Measurements from ENCODE around the gene ITLN1.

ITLN1 gene

DNA sequence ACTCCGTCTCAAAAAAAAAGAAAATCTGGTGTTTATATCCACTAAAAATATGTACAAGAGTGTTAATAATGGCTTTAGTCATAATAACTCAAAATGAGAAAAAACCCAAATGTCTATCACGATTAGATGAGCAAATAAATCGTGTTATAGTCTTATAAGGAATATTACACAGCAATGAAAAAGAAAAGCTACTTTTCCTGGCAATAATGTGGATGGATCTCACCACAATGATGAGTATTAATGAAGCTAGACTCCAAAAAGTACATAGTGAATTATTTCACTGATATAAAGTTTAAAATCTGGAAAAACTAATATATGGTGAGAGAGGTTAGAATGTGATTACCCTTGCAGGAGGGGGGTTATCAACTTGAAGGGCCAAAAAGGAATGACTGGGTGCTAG, 32.0 kb downstream of the ITLN1 start:
- DNase-seq = no peak

- DNase-seq = no peak
Observed at GRCh38 chr1:160850993-160851392, 34.0 kb downstream of the ITLN1 start.

- DNase-seq = no peak
Observed at GRCh38 chr1:160850541-160850940, 34.4 kb downstream of the ITLN1 start.

DNA sequence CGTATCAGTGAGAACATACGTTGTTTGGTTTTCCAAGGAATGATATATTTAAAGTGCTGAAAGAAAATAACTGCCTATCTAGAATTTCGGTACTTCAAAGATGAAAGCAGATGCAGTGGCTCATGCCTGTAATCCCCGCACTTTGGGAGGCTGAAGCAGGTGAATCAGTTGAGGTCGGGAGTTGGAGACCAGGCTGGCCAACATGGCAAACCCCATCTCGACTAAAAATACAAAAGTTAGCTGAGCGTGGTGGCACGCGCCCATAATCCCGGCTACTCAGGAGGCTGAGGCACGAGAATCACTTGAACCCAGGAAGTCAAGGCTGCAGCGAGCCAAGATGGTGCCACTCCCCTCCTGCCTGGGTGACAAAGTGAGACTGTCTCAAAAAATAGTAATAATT, 38.7 kb downstream of the ITLN1 start:
- DNase-seq = no peak

- DNase-seq = no peak
Observed at GRCh38 chr1:160844447-160845232, 40.3 kb downstream of the ITLN1 start.

- DNase-seq = no peak
Observed at GRCh38 chr1:160841079-160841478, 43.9 kb downstream of the ITLN1 start.

GRCh38 chr1:160839746-160840145, 45.2 kb downstream of the ITLN1 start:
- DNase-seq = no peak

- DNase-seq = no peak
Observed at GRCh38 chr1:160838888-160839287, 46.1 kb downstream of the ITLN1 start.

DNA sequence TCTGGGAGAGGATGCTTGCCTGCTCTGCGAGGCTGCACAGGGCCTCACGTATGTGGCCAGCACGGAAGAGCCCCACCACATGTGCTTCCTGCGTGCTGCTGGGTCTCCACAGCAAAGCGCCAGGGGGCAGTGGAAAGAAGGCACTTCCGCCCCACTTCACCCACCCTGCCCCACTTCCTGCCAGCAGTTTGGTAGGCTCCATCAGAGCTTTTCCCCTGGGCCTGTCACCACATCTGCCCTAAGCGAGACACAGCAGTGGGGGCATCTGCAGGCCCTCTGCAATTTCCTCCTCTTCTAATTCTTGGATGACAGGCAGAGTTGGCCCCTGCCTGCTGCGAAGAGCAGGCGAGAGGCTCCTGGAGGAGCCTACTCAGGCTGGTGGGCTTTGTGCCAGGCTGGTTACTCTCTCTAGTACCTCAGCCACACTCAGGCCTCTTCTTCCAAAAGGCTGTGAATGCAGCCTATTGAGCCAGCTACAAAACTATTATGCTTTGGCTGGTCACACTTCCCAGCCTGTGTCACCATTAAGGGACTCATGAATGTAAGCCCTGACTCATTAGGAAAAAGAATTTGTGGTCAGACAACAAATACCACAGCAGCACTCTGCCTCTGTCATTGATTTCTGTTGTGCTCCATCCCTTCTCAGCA, 47.3 kb downstream of the ITLN1 start:
- no peak for DNase-seq

DNA sequence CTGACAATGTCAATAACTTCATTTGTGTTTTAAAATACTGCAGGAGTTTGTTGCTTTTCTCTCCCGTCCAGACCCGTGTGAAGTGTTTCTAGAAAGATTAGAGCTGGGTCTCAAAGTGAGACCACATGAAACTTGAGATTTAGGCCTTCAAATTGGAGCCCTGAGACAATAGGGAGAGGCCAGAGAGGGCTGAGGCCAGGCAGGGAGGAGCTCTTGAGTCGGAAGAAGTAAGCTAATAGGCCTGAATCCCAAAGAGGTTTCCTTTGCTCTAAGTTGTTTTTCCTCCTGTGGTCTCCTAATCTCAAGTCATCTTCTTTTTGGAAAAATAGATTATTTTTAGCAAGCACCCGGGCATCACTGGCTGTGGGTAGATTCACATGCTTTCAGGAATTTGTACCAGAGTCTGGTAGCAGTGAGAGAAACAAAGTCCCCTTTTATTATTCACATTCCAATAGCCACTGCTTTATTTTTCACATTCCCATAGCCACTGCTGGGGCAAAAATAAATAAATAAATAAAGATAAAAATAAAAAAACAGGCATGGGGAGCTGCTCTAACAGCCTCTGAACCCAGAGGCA, 47.9 kb downstream of the ITLN1 start:
- no peak for DNase-seq

DNA sequence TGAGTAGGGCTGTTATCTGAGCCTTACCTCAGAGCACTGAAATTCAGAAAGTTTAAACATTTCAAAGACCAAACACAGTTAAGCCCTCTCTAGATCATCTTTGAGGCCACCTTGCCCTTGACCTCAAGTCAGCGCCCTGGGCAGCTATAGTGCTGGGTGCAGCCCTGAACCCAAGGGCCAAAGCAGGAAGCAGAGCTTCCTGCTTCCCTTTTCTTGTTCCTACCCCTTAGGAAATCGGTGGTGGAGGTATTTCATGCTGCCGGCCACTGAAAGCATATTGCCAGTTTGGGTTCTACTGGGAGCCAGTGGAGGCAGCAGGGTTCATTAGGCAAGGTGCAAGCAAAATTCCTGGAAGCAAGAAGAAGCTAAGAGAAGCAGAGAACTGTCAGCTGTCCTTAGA, 48.4 kb downstream of the ITLN1 start:
- no peak for DNase-seq

DNA sequence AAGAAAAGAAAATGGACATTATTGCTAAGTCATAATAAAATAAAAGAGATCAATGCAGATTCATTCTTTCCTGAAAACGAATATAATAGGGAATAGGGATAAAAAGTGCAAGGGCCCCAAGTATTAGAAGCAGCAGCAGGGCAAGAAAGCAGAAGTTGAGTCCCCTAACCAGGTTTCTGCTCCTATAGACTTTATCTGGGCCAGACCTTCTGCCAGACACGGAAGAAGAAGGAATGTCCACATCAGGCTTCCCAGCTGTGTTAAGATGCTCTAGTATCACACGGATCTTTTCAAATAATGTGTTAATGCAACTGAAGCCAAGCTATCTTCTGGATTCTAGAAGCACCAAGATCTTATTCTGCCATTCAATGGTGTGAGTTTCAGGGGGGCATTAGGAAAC, 49.2 kb downstream of the ITLN1 start:
- DNase-seq = no peak

DNA sequence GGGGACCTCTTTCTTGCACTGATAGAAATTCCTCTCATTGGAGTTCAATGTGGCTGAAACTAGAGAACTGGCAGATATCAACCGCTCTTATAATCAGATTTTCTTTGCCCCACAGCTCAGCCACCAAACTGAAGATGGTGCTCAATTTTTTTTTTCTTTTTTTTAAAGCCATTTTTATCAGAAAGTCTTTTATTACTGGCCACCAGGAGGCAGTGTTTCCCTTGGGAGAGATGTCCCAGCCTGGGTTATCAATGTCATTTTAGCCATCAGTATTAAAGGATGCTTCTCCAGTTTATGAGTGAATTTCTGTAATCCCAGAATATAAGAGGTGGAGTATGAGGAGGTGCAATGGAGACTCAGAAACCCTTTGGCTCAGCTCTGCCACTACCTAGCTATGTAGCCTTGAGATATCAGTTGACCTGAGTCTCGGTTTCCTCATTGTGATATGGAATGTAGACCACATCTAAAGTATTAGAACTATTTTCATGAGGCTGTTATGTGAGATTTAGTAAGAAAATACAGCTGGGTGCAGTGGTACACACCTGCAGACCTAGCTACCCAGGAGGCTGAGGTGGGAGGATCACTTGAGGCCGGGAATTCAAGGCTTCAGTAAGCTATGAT, 49.9 kb downstream of the ITLN1 start:
- DNase-seq = no peak

DNA sequence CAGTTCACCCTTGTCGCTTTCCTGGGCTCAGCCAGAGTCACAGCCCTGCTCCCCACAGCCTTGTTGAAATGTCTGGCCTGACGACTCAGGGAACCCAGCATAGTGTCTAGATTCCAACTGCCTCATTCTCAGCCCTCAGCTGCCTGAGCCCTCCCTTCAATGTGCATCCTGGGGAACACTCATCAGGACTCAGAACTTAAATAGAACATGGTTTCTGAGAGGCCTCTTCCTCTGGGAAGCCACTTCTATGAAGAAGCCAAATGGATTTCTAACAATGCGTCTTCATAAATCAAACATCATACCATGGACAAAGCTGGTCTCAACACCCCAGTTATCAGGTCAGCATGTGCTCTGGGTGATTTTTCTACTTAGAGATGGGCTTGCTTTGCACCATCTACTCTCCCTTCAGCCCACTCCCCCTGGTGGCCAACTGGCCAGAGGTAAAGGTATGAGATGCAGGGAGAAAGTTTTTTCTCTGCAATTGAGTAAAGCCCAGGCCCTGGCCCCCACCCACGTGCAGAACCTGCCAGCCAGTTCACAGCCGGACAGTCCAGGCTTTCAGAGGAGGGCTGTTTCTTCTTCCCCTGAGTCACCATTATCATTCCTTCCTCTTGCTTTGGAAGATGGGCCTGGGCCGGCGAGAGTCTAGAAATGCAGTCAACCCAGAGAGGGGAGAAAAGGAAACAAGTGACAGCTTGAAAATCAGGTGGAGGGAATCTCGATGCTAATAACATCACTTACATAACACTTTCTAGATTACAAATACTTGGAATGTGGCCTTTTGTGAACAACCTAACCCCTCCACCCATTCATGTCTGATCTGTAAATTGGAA, 54.4 kb downstream of the ITLN1 start:
- DNase-seq = no peak

DNA sequence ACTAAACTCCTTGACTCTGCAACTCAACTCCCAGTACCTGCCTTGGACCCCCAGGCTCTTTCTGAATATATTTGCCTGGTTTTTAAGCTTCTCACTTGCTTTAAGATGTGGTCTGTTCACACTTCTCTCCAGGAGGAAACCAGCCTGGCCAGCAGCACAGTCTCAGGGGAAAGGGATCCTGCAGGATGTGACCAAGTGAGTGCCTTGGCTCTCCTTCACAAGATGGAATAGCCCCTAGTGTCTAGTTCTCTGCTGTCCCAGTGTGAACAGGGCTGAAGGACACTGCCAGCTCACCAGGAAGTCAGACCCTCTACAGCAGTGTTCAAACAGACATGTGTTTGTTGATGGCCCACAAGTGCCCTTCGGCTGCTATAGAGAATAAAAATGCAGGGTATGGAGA, 55.2 kb downstream of the ITLN1 start:
- DNase-seq = no peak

GRCh38 chr1:160827418-160827817, 57.6 kb downstream of the ITLN1 start:
- no peak for DNase-seq

- no peak for DNase-seq
Observed at GRCh38 chr1:160826546-160826945, 58.4 kb downstream of the ITLN1 start.
